Neural progenitor cell (in vitro differentiated cells): ENCODE results near the gene SLC4A9. TPM values are rescaled to one million over a fixed set of nuclear protein-coding genes. Genes with fewer than 3 reads are reported as not detected.

ENCODE experiments used
- DNase-seq: peaks from one replicate; pipeline ENCODE4 v3.0.0-alpha.2; 2016; ENCODE audit warnings: low spot score
- H2AFZ ChIP-seq: fragments of 200-600 bp; sonication (generic); replicated peaks from 2 replicates; pipeline ENCODE4 v1.6.1; 2016; ENCODE audit warnings: antibody characterized with exemption
- H3F3A ChIP-seq: fragments of 200-600 bp; sonication (generic); 2 replicates; pipeline ENCODE4 v1.6.1; 2016; ENCODE audit warnings: antibody characterized with exemption, low read depth
- H3K27ac ChIP-seq: fragments of 200-600 bp; sonication (generic); 2 replicates; pipeline ENCODE4 v1.5.1; 2016; ENCODE audit warnings: mild to moderate bottlenecking
- H3K27me3 ChIP-seq: fragments of 200-600 bp; sonication (generic); 2 replicates; pipeline ENCODE4 v1.6.1; 2016; ENCODE audit warnings: mild to moderate bottlenecking, moderate library complexity
- H3K36me3 ChIP-seq: fragments of 200-600 bp; sonication (generic); 2 replicates; pipeline ENCODE4 v1.5.1; 2016
- H3K4me1 ChIP-seq: fragments of 200-600 bp; sonication (generic); 2 replicates; pipeline ENCODE4 v1.6.1; 2016; ENCODE audit warnings: mixed run types
- H3K4me2 ChIP-seq: fragments of 200-600 bp; sonication (generic); 2 replicates; pipeline ENCODE4 v1.6.1; 2016
- H3K4me3 ChIP-seq: fragments of 200-600 bp; sonication (generic); 2 replicates; pipeline ENCODE4 v1.5.1; 2016
- H3K79me2 ChIP-seq: fragments of 200-600 bp; sonication (generic); 2 replicates; pipeline ENCODE4 v1.6.1; 2016; ENCODE audit warnings: low read depth
- H3K9ac ChIP-seq: fragments of 200-600 bp; sonication (generic); 2 replicates; pipeline ENCODE4 v1.6.1; 2016
- H3K9me3 ChIP-seq: fragments of 200-600 bp; sonication (generic); 2 replicates; pipeline ENCODE4 v1.5.1; 2016; ENCODE audit warnings: low read depth
- H4K20me1 ChIP-seq: fragments of 200-600 bp; sonication (generic); 2 replicates; pipeline ENCODE4 v1.6.1; 2016; ENCODE audit warnings: low read depth
- H3K27ac Mint-ChIP-seq: 3 replicates; pipeline ENCODE4 v1.8.0; 2021; ENCODE audit warnings: mixed read lengths
- H3K27me3 Mint-ChIP-seq: 2 replicates; pipeline ENCODE4 v1.8.0; 2022; ENCODE audit warnings: low read depth, mild to moderate bottlenecking, inconsistent platforms, moderate library complexity, mixed read lengths; ENCODE audit not compliant: insufficient read depth
- H3K36me3 Mint-ChIP-seq: 3 replicates; pipeline ENCODE4 v1.8.0; 2021; ENCODE audit warnings: mixed read lengths
- H3K4me1 Mint-ChIP-seq: 3 replicates; pipeline ENCODE4 v1.8.0; 2021; ENCODE audit warnings: mixed read lengths
- H3K4me3 Mint-ChIP-seq: 3 replicates; pipeline ENCODE4 v1.8.0; 2021; ENCODE audit warnings: mild to moderate bottlenecking, moderate library complexity, mixed read lengths
- H3K9me3 Mint-ChIP-seq: 3 replicates; pipeline ENCODE4 v1.8.0; 2020; ENCODE audit warnings: mixed read lengths
- EZH2 ChIP-seq: fragments of 200-600 bp; sonication (generic); IDR thresholded peaks from 2 replicates; pipeline ENCODE4 v1.6.1; 2017; ENCODE audit warnings: antibody characterized with exemption, mild to moderate bottlenecking, moderate library complexity
- EZH2phosphoT487 ChIP-seq: fragments of 200-600 bp; sonication (generic); IDR thresholded peaks from 2 replicates; pipeline ENCODE4 v1.6.1; 2017; ENCODE audit warnings: antibody characterized with exemption
- total RNA-seq: library from RNA; depleted of rRNA; stranded (reverse); fragments of >200 nt; gene quantifications from 2 replicates; pipeline ENCODE4 v1.2.3, GENCODE V29; 2015; ENCODE audit warnings: low replicate concordance
- TF ChIP-seq, protein P1 (sequence below): fragments of 200-600 bp; sonication (generic); IDR thresholded peaks from 2 replicates; pipeline ENCODE4 v1.5.1; 2017; ENCODE audit warnings: antibody characterized with exemption, mild to moderate bottlenecking

Gene SLC4A9
- total RNA-seq, 1 donor from 2014 or later, result not detected

DNA sequence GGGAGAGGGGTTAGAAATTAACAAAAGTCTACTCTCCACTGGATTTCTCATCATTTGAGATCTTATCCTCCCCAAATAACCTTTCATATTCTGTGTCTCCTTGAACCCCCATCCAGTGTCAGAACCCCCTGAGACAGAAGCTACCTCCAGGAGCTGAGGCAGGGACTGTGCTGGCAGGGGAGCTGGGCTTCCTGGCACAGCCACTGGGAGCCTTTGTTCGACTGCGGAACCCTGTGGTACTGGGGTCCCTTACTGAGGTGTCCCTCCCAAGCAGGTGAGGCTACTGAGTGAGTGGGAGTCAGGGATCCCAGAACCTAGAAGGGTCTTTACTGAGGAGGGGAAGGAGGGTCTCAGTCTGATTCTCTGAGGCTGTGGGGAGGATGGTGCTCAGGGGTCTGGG is 1.9 kb downstream of the SLC4A9 start:
- Histone ChIP-seq H3K4me3 (no peak overlapping the region), H3K79me2 (no peaks in the 10 kb centered on the region), H3K9ac (no peak overlapping the region), H3K9me3 (no peaks in the 10 kb centered on the region), H3K27ac (no peak overlapping the region), H2AFZ (no peak overlapping the region), H3F3A (peaks cover 11% of the 10 kb centered on the region), H4K20me1 (no peaks in the 10 kb centered on the region), H3K4me2 (no peak overlapping the region), H3K36me3 (no peaks in the 10 kb centered on the region), H3K4me1 (peaks cover 16% of the 10 kb centered on the region), H3K27me3 (peaks cover 9% of the 10 kb centered on the region)
- Mint-ChIP-seq H3K4me3 (no peak overlapping the region), H3K36me3 (no peaks in the 10 kb centered on the region), H3K27me3 (peaks cover 1% of the 10 kb centered on the region), H3K27ac (no peak overlapping the region), H3K4me1 (peaks cover 10% of the 10 kb centered on the region), H3K9me3 (no peaks in the 10 kb centered on the region)
- TF ChIP-seq EZH2 (no peak), EZH2phosphoT487 (no peak)
- TF ChIP-seq, protein P1, sequence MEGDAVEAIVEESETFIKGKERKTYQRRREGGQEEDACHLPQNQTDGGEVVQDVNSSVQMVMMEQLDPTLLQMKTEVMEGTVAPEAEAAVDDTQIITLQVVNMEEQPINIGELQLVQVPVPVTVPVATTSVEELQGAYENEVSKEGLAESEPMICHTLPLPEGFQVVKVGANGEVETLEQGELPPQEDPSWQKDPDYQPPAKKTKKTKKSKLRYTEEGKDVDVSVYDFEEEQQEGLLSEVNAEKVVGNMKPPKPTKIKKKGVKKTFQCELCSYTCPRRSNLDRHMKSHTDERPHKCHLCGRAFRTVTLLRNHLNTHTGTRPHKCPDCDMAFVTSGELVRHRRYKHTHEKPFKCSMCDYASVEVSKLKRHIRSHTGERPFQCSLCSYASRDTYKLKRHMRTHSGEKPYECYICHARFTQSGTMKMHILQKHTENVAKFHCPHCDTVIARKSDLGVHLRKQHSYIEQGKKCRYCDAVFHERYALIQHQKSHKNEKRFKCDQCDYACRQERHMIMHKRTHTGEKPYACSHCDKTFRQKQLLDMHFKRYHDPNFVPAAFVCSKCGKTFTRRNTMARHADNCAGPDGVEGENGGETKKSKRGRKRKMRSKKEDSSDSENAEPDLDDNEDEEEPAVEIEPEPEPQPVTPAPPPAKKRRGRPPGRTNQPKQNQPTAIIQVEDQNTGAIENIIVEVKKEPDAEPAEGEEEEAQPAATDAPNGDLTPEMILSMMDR, result no peak
- no peak for DNase-seq

DNA sequence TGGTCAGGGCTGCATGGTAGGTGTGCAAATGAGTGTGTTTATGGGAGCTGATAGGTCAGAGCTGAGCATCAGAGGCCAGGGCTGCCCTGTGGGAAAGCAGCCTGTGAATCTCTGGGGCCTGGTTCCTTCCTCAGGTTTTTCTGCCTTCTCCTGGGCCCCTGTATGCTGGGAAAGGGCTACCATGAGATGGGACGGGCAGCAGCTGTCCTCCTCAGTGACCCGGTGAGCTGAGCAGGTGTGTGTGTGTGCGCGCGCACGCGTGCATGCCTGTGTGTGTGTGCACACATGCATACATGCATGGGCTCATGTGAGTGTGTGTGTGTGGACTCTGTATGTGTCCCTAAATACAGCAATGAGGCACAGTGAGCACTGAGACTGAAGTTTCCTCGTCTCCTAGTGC is 2.3 kb downstream of the SLC4A9 start:
- DNase-seq, result no peak
- H3K9me3 ChIP-seq, result no peaks in the 10 kb centered on the region
- no peaks in the 10 kb centered on the region for H3K79me2 ChIP-seq
- no peaks in the 10 kb centered on the region for H4K20me1 ChIP-seq
- TF ChIP-seq EZH2phosphoT487, result no peak
- TF ChIP-seq EZH2, result no peak
- TF ChIP-seq, protein P1, result no peak
- peaks cover 9% of the 10 kb centered on the region for H3K27me3 ChIP-seq
- peaks cover 16% of the 10 kb centered on the region for H3K4me1 ChIP-seq
- Mint-ChIP-seq H3K27ac (no peak overlapping the region), H3K36me3 (no peaks in the 10 kb centered on the region), H3K9me3 (no peaks in the 10 kb centered on the region), H3K4me1 (peaks cover 10% of the 10 kb centered on the region), H3K4me3 (no peak overlapping the region), H3K27me3 (no peaks in the 10 kb centered on the region)
- no peaks in the 10 kb centered on the region for H3K36me3 ChIP-seq
- H3K9ac ChIP-seq, result no peak overlapping the region
- no peak overlapping the region for H3K4me3 ChIP-seq
- H3K4me2 ChIP-seq, result no peak overlapping the region
- no peak overlapping the region for H2AFZ ChIP-seq
- H3K27ac ChIP-seq, result no peak overlapping the region
- H3F3A ChIP-seq, result peaks cover 11% of the 10 kb centered on the region

DNA sequence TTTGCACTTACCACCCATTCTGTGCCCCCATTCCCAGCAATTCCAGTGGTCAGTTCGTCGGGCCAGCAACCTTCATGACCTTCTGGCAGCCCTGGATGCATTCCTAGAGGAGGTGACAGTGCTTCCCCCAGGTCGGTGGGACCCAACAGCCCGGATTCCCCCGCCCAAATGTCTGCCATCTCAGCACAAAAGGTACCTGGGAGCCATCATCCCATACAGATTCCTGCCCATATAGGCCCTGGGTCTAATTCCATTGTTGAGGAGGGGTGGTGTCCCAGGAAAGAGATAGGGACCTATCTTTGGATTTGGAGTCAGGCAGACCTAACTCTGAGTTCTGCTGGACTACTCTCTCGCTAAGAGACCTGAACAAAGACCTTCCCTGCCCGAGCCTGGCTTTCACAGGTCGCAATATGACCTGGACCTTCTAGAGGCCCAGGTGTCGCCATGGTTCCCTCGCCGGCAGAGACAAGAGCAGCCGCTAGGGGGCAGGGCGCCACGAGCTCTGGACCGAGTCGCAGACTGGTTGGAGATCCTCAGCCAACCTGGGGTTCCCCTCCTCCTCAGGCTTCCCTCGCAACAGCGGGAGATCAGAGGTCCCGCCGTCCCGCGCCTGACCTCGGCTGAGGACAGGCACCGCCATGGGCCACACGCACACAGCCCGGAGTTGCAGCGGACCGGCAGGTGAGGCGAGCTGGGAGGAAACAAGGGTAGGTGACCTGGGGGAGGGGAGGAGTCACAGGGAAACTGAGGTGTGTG is 3.1 kb downstream of the SLC4A9 start:
- H3K36me3 ChIP-seq, result no peaks in the 10 kb centered on the region
- Mint-ChIP-seq H3K27me3 (peaks cover 2% of the 10 kb centered on the region), H3K4me1 (peaks cover 6% of the 10 kb centered on the region), H3K9me3 (no peaks in the 10 kb centered on the region), H3K36me3 (no peaks in the 10 kb centered on the region), H3K27ac (no peak overlapping the region), H3K4me3 (peak overlapping the region; percentile 72)
- DNase-seq, result peak; percentile 88
- peaks cover 16% of the 10 kb centered on the region for H3K4me1 ChIP-seq
- peak overlapping the region; percentile 77 for H3K4me2 ChIP-seq
- TF ChIP-seq, protein P1, result peak; percentile 94
- TF ChIP-seq EZH2, result no peak
- peaks cover 11% of the 10 kb centered on the region for H3F3A ChIP-seq
- peak overlapping the region; percentile 97 for H2AFZ ChIP-seq
- H3K9ac ChIP-seq, result no peak overlapping the region
- peaks cover 9% of the 10 kb centered on the region for H3K27me3 ChIP-seq
- no peaks in the 10 kb centered on the region for H3K79me2 ChIP-seq
- H3K4me3 ChIP-seq, result peak overlapping the region; percentile 47
- H4K20me1 ChIP-seq, result no peaks in the 10 kb centered on the region
- H3K27ac ChIP-seq, result no peak overlapping the region
- H3K9me3 ChIP-seq, result no peaks in the 10 kb centered on the region
